ENCODE measurements around the gene LTBP1.

The LTBP1 gene

GRCh38 chr2:33442528-33443079, 495.9 kb downstream of the LTBP1 start:
- no peak for TF ChIP-seq CTCF (IDR thresholded peaks at IDR 0.05; ENCODE audit: borderline replicate concordance, control extremely low read depth, extremely low read depth, insufficient read depth, missing control alignments)
- in situ Hi-C loops (cut with MboI; ENCODE audit: low sequenced_read_pairs, unreplicated experiment) = no loop called here
- DNase-seq (ENCODE audit: low spot score) = no peak

- no peak for TF ChIP-seq CTCF (IDR thresholded peaks at IDR 0.05; ENCODE audit: borderline replicate concordance, control extremely low read depth, extremely low read depth, insufficient read depth, missing control alignments)
- in situ Hi-C loops (cut with MboI; ENCODE audit: low sequenced_read_pairs, unreplicated experiment) = no loop called here
- DNase-seq (ENCODE audit: low spot score) = no peak
Measured at GRCh38 chr2:33443274-33443829, 496.6 kb downstream of the LTBP1 start.

DNA sequence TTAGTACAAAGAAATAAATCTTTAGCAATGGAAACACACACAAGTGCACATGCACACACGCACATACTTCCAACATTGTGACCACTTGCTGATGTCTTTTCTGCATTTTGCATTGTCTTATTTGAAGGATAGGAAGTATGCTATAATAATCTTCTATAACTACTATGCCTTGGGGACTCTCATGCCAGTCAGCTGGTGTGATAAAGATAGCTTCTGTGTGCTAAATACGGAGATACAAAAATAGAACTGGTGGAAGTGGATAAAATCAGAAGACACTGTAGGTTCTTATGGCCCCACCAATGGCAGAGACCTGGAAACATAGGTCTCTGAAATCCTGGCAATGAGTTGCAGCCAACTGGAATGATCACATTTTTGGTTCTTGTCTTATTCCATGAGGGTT, 498.2 kb downstream of the LTBP1 start:
- DNase-seq (ENCODE audit: low spot score) = no peak
- in situ Hi-C loops (cut with MboI; ENCODE audit: low sequenced_read_pairs, unreplicated experiment) = no loop called here
- TF ChIP-seq CTCF (IDR thresholded peaks at IDR 0.05; ENCODE audit: borderline replicate concordance, control extremely low read depth, extremely low read depth, insufficient read depth, missing control alignments) = no peak

- in situ Hi-C loops (cut with MboI; ENCODE audit: low sequenced_read_pairs, unreplicated experiment) = no loop called here
- DNase-seq (ENCODE audit: low spot score) = no peak
- no peak for TF ChIP-seq CTCF (IDR thresholded peaks at IDR 0.05; ENCODE audit: borderline replicate concordance, control extremely low read depth, extremely low read depth, insufficient read depth, missing control alignments)
Measured at GRCh38 chr2:33448220-33448899, 501.6 kb downstream of the LTBP1 start.

All from GM13976 (cell line).